ENCODE data around the gene PCDH9.

The PCDH9 gene

DNA sequence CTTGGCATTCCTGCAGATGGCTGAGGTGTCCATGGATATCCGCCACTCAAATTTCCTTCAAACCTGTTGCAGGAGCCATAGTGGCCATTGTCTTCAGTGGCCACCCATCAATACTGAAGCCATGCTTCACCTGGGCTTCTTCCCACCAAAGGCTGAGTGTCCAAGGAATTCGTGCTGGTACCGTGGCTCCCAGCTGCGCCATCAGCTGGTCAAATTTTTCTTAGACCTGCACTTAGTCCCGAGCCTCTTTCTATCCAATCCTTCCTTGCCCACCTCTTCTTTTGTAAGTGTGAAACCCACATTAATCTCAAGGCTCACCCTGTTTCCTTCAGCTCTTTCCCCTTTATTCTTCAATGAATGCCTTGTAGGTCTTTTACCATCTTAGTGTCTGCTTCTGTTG is 152.1 kb downstream of the PCDH9 start:
- TF ChIP-seq, protein P1, sequence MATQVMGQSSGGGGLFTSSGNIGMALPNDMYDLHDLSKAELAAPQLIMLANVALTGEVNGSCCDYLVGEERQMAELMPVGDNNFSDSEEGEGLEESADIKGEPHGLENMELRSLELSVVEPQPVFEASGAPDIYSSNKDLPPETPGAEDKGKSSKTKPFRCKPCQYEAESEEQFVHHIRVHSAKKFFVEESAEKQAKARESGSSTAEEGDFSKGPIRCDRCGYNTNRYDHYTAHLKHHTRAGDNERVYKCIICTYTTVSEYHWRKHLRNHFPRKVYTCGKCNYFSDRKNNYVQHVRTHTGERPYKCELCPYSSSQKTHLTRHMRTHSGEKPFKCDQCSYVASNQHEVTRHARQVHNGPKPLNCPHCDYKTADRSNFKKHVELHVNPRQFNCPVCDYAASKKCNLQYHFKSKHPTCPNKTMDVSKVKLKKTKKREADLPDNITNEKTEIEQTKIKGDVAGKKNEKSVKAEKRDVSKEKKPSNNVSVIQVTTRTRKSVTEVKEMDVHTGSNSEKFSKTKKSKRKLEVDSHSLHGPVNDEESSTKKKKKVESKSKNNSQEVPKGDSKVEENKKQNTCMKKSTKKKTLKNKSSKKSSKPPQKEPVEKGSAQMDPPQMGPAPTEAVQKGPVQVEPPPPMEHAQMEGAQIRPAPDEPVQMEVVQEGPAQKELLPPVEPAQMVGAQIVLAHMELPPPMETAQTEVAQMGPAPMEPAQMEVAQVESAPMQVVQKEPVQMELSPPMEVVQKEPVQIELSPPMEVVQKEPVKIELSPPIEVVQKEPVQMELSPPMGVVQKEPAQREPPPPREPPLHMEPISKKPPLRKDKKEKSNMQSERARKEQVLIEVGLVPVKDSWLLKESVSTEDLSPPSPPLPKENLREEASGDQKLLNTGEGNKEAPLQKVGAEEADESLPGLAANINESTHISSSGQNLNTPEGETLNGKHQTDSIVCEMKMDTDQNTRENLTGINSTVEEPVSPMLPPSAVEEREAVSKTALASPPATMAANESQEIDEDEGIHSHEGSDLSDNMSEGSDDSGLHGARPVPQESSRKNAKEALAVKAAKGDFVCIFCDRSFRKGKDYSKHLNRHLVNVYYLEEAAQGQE (IDR thresholded peaks at IDR 0.05; ENCODE audit: insufficient read depth in 1 of 2, low read depth in 2 of 2, low read length in 2 of 2): no peak
- TF ChIP-seq SIN3A (IDR thresholded peaks at IDR 0.05; ENCODE audit: borderline replicate concordance, insufficient read depth, low read length) (no peak), TAF1 (IDR thresholded peaks at IDR 0.05; ENCODE audit: borderline replicate concordance, insufficient read depth, low read length) (no peak), POLR2AphosphoS5 (IDR thresholded peaks at IDR 0.05; ENCODE audit: low read depth, low read length) (no peak), FOXP2 (optimal IDR thresholded peaks at IDR 0.05; ENCODE audit: borderline replicate concordance, extremely low read depth, extremely low read length, insufficient read depth) (no peak)

GRCh38 chr13:67077132-67077531 is 153.0 kb downstream of the PCDH9 start:
- TF ChIP-seq SIN3A (IDR thresholded peaks at IDR 0.05; ENCODE audit: borderline replicate concordance, insufficient read depth, low read length) (no peak), POLR2AphosphoS5 (IDR thresholded peaks at IDR 0.05; ENCODE audit: low read depth, low read length) (no peak), FOXP2 (optimal IDR thresholded peaks at IDR 0.05; ENCODE audit: borderline replicate concordance, extremely low read depth, extremely low read length, insufficient read depth) (no peak), TAF1 (IDR thresholded peaks at IDR 0.05; ENCODE audit: borderline replicate concordance, insufficient read depth, low read length) (no peak)
- TF ChIP-seq, protein P1 (IDR thresholded peaks at IDR 0.05; ENCODE audit: insufficient read depth in 1 of 2, low read depth in 2 of 2, low read length in 2 of 2): no peak

GRCh38 chr13:67076378-67076777 is 153.8 kb downstream of the PCDH9 start:
- TF ChIP-seq, protein P1 (IDR thresholded peaks at IDR 0.05; ENCODE audit: insufficient read depth in 1 of 2, low read depth in 2 of 2, low read length in 2 of 2): no peak
- TF ChIP-seq FOXP2 (optimal IDR thresholded peaks at IDR 0.05; ENCODE audit: borderline replicate concordance, extremely low read depth, extremely low read length, insufficient read depth): no peak
- no peak for TF ChIP-seq TAF1 (IDR thresholded peaks at IDR 0.05; ENCODE audit: borderline replicate concordance, insufficient read depth, low read length)
- TF ChIP-seq POLR2AphosphoS5 (IDR thresholded peaks at IDR 0.05; ENCODE audit: low read depth, low read length): no peak
- TF ChIP-seq SIN3A (IDR thresholded peaks at IDR 0.05; ENCODE audit: borderline replicate concordance, insufficient read depth, low read length): no peak

DNA sequence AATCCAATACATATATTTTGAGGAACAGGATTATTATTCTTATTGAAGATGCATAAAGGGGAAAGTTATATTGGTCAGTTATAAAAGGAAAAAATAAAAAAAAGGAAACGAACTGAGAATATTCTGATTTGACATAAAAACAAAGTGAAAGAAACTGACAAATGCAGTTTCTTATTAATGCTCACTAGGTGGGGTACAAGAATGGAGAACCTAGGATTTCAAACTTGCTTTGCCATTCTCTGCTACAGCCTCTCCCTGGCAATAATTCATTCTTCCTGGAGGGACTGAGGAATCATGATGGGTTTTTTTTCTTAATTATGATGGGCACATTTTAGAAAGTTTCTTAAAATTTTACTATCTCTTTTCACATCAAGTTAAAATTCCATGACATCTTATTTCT is 154.9 kb downstream of the PCDH9 start:
- TF ChIP-seq POLR2AphosphoS5 (IDR thresholded peaks at IDR 0.05; ENCODE audit: low read depth, low read length) (no peak), SIN3A (IDR thresholded peaks at IDR 0.05; ENCODE audit: borderline replicate concordance, insufficient read depth, low read length) (no peak), FOXP2 (optimal IDR thresholded peaks at IDR 0.05; ENCODE audit: borderline replicate concordance, extremely low read depth, extremely low read length, insufficient read depth) (no peak), TAF1 (IDR thresholded peaks at IDR 0.05; ENCODE audit: borderline replicate concordance, insufficient read depth, low read length) (no peak)
- TF ChIP-seq, protein P1 (IDR thresholded peaks at IDR 0.05; ENCODE audit: insufficient read depth in 1 of 2, low read depth in 2 of 2, low read length in 2 of 2): no peak
